SK-N-SH treated with all-trans-retinoic acid at 6 μM for 48 hours (cell line): ENCODE results near the gene FSIP1.

Experiments used
- ATAC-seq: fragments of 200-7000 bp; cut with Tn5 transposase; 3 replicates; pipeline ENCODE4 v1.9.1; 2020; ENCODE audit warnings: mild to moderate bottlenecking, moderate library complexity
- ARNTL ChIP-seq: fragments of 450-650 bp; formaldehyde crosslinking; IDR thresholded peaks from 2 replicates; pipeline ENCODE4 v1.5.0; 2020; ENCODE audit warnings: low read depth, mild to moderate bottlenecking, moderate library complexity, borderline replicate concordance
- BACH2 ChIP-seq: fragments of 250-450 bp; sonication (Bioruptor Pico); IDR thresholded peaks from 2 replicates; pipeline ENCODE4 v1.9.0; 2021; ENCODE audit warnings: mild to moderate bottlenecking, borderline replicate concordance
- CREB5 ChIP-seq: fragments of 250-450 bp; sonication (Bioruptor Pico); IDR thresholded peaks from 2 replicates; pipeline ENCODE4 v1.5.1; 2020; ENCODE audit warnings: low read depth, mild to moderate bottlenecking, moderate library complexity
- CSDC2 ChIP-seq: fragments of 250-450 bp; sonication (Bioruptor Pico); IDR thresholded peaks from 2 replicates; pipeline ENCODE4 v1.5.0; 2020; ENCODE audit warnings: mild to moderate bottlenecking, moderate library complexity
- CSRNP3 ChIP-seq: fragments of 250-450 bp; sonication (Bioruptor Pico); IDR thresholded peaks from 2 replicates; pipeline ENCODE4 v1.5.1; 2021; ENCODE audit warnings: mild to moderate bottlenecking, moderate library complexity
- ESRRG ChIP-seq: fragments of 250-450 bp; sonication (Bioruptor Pico); IDR thresholded peaks from 2 replicates; pipeline ENCODE4 v1.6.1; 2021; ENCODE audit warnings: mild to moderate bottlenecking
- ISL1 ChIP-seq: fragments of 250-450 bp; sonication (Bioruptor Pico); IDR thresholded peaks from 2 replicates; pipeline ENCODE4 v2.1.2; 2022; ENCODE audit warnings: mild to moderate bottlenecking, moderate library complexity
- OSR1 ChIP-seq: fragments of 250-450 bp; sonication (Bioruptor Pico); IDR thresholded peaks from 2 replicates; pipeline ENCODE4 v1.8.0; 2022; ENCODE audit warnings: moderate library complexity, mild to moderate bottlenecking, inconsistent platforms
- PATZ1 ChIP-seq: fragments of 250-450 bp; sonication (Bioruptor Pico); IDR thresholded peaks from 2 replicates; pipeline ENCODE4 v1.8.0; 2020; ENCODE audit warnings: mild to moderate bottlenecking, moderate library complexity, borderline replicate concordance
- POU6F1 ChIP-seq: fragments of 250-450 bp; sonication (Bioruptor Pico); IDR thresholded peaks from 2 replicates; pipeline ENCODE4 v1.8.0; 2021; ENCODE audit warnings: low read depth, mild to moderate bottlenecking, moderate library complexity, borderline replicate concordance
- PPARA ChIP-seq: fragments of 250-450 bp; sonication (Bioruptor Pico); IDR thresholded peaks from 2 replicates; pipeline ENCODE4 v1.5.0; 2020; ENCODE audit warnings: mild to moderate bottlenecking, borderline replicate concordance
- RARB ChIP-seq: fragments of 250-450 bp; sonication (Bioruptor Pico); IDR thresholded peaks from 2 replicates; pipeline ENCODE4 v1.8.0; 2021; ENCODE audit warnings: mild to moderate bottlenecking, moderate library complexity
- SNAI2 ChIP-seq: fragments of 250-450 bp; sonication (Bioruptor Pico); IDR thresholded peaks from 2 replicates; pipeline ENCODE4 v1.5.0; 2020; ENCODE audit warnings: mild to moderate bottlenecking, moderate library complexity
- TCF4 ChIP-seq: fragments of 250-450 bp; sonication (Bioruptor Pico); IDR thresholded peaks from 2 replicates; pipeline ENCODE4 v1.8.0; 2021; ENCODE audit warnings: mild to moderate bottlenecking, moderate library complexity, borderline replicate concordance
- TOX ChIP-seq: fragments of 250-450 bp; sonication (Bioruptor Pico); IDR thresholded peaks from 2 replicates; pipeline ENCODE4 v1.8.0; 2021; ENCODE audit warnings: mild to moderate bottlenecking, moderate library complexity, borderline replicate concordance
- TSHZ2 ChIP-seq: fragments of 250-450 bp; sonication (Bioruptor Pico); IDR thresholded peaks from 2 replicates; pipeline ENCODE4 v1.5.0; 2020; ENCODE audit warnings: mild to moderate bottlenecking, moderate library complexity
- ZC3H10 ChIP-seq: fragments of 250-450 bp; sonication (Bioruptor Pico); IDR thresholded peaks from 2 replicates; pipeline ENCODE4 v1.5.1; 2021; ENCODE audit warnings: mild to moderate bottlenecking, moderate library complexity
- ZFP3 ChIP-seq: fragments of 250-450 bp; sonication (Bioruptor Pico); IDR thresholded peaks from 2 replicates; pipeline ENCODE4 v1.5.0; 2020; ENCODE audit warnings: mild to moderate bottlenecking, moderate library complexity
- ZFP30 ChIP-seq: fragments of 450-650 bp; formaldehyde crosslinking; IDR thresholded peaks from 2 replicates; pipeline ENCODE4 v1.5.0; 2022; ENCODE audit warnings: mild to moderate bottlenecking, moderate library complexity
- ZNF565 ChIP-seq: fragments of 450-650 bp; formaldehyde crosslinking; conservative IDR thresholded peaks from 2 replicates; pipeline ENCODE4 v1.5.0; 2020; ENCODE audit warnings: low read depth, mild to moderate bottlenecking, moderate library complexity
- ZNF8 ChIP-seq: fragments of 450-650 bp; formaldehyde crosslinking; IDR thresholded peaks from 2 replicates; pipeline ENCODE4 v1.5.0; 2020; ENCODE audit warnings: mild to moderate bottlenecking, moderate library complexity

The FSIP1 gene

GRCh38 chr15:39610665-39611064 lies 172.0 kb downstream of the FSIP1 start (continued):
- TF ChIP-seq CREB5 (CRISPR knock-in tag): no peak
- no peak for TF ChIP-seq ARNTL (CRISPR knock-in tag)
- no peak for TF ChIP-seq ISL1 (CRISPR knock-in tag)

GRCh38 chr15:39609166-39609916 lies 173.3 kb downstream of the FSIP1 start:
- ATAC-seq: no peak
- TF ChIP-seq ZNF8 (CRISPR knock-in tag): no peak
- TF ChIP-seq TOX: no peak
- TF ChIP-seq OSR1: no peak
- TF ChIP-seq CSDC2 (CRISPR knock-in tag): no peak
- TF ChIP-seq ARNTL (CRISPR knock-in tag): no peak
- no peak for TF ChIP-seq PATZ1 (CRISPR knock-in tag)
- TF ChIP-seq TSHZ2: no peak
- no peak for TF ChIP-seq TCF4 (CRISPR knock-in tag)
- TF ChIP-seq CSRNP3 (CRISPR knock-in tag): no peak

GRCh38 chr15:39608185-39609139 lies 174.2 kb downstream of the FSIP1 start:
- no peak for ATAC-seq

More at GRCh38 chr15:39608185-39609139, 174.2 kb downstream of the FSIP1 start:
- no peak for TF ChIP-seq PPARA
- no peak for TF ChIP-seq RARB (CRISPR knock-in tag)
- TF ChIP-seq BACH2 (CRISPR knock-in tag): no peak
- TF ChIP-seq TOX: no peak
- no peak for TF ChIP-seq SNAI2 (CRISPR knock-in tag)
- no peak for TF ChIP-seq OSR1
- no peak for TF ChIP-seq CREB5 (CRISPR knock-in tag)
- TF ChIP-seq ESRRG (CRISPR knock-in tag): no peak
- no peak for TF ChIP-seq ZC3H10 (CRISPR knock-in tag)
- TF ChIP-seq ISL1 (CRISPR knock-in tag): no peak
- TF ChIP-seq TCF4 (CRISPR knock-in tag): no peak
- TF ChIP-seq CSDC2 (CRISPR knock-in tag): no peak
- TF ChIP-seq ZFP3 (CRISPR knock-in tag): no peak
- no peak for TF ChIP-seq ARNTL (CRISPR knock-in tag)
- no peak for TF ChIP-seq TSHZ2
- no peak for TF ChIP-seq ZNF565 (CRISPR knock-in tag)
- no peak for TF ChIP-seq ZFP30 (CRISPR knock-in tag)
- no peak for TF ChIP-seq POU6F1 (CRISPR knock-in tag)
